SK-N-SH treated with all-trans-retinoic acid at 6 μM for 48 hours (cell line): ENCODE data around the gene ABCB1.

Experiments used
- ATAC-seq: fragments of 200-7000 bp; cut with Tn5 transposase; 3 replicates; pipeline ENCODE4 v1.9.1; 2020; ENCODE audit warnings: mild to moderate bottlenecking, moderate library complexity
- ARNTL ChIP-seq: fragments of 450-650 bp; formaldehyde crosslinking; IDR thresholded peaks from 2 replicates; pipeline ENCODE4 v1.5.0; 2020; ENCODE audit warnings: low read depth, mild to moderate bottlenecking, moderate library complexity, borderline replicate concordance
- BACH2 ChIP-seq: fragments of 250-450 bp; sonication (Bioruptor Pico); IDR thresholded peaks from 2 replicates; pipeline ENCODE4 v1.9.0; 2021; ENCODE audit warnings: mild to moderate bottlenecking, borderline replicate concordance
- CSDC2 ChIP-seq: fragments of 250-450 bp; sonication (Bioruptor Pico); IDR thresholded peaks from 2 replicates; pipeline ENCODE4 v1.5.0; 2020; ENCODE audit warnings: mild to moderate bottlenecking, moderate library complexity
- CSRNP3 ChIP-seq: fragments of 250-450 bp; sonication (Bioruptor Pico); IDR thresholded peaks from 2 replicates; pipeline ENCODE4 v1.5.1; 2021; ENCODE audit warnings: mild to moderate bottlenecking, moderate library complexity
- ESRRG ChIP-seq: fragments of 250-450 bp; sonication (Bioruptor Pico); IDR thresholded peaks from 2 replicates; pipeline ENCODE4 v1.6.1; 2021; ENCODE audit warnings: mild to moderate bottlenecking
- GLIS3 ChIP-seq: fragments of 250-450 bp; sonication (Bioruptor Pico); IDR thresholded peaks from 2 replicates; pipeline ENCODE4 v1.5.0; 2020; ENCODE audit warnings: mild to moderate bottlenecking, moderate library complexity
- ISL1 ChIP-seq: fragments of 250-450 bp; sonication (Bioruptor Pico); IDR thresholded peaks from 2 replicates; pipeline ENCODE4 v2.1.2; 2022; ENCODE audit warnings: mild to moderate bottlenecking, moderate library complexity
- OSR1 ChIP-seq: fragments of 250-450 bp; sonication (Bioruptor Pico); IDR thresholded peaks from 2 replicates; pipeline ENCODE4 v1.8.0; 2022; ENCODE audit warnings: moderate library complexity, mild to moderate bottlenecking, inconsistent platforms
- PATZ1 ChIP-seq: fragments of 250-450 bp; sonication (Bioruptor Pico); IDR thresholded peaks from 2 replicates; pipeline ENCODE4 v1.8.0; 2020; ENCODE audit warnings: mild to moderate bottlenecking, moderate library complexity, borderline replicate concordance
- PPARA ChIP-seq: fragments of 250-450 bp; sonication (Bioruptor Pico); IDR thresholded peaks from 2 replicates; pipeline ENCODE4 v1.5.0; 2020; ENCODE audit warnings: mild to moderate bottlenecking, borderline replicate concordance
- RARB ChIP-seq: fragments of 250-450 bp; sonication (Bioruptor Pico); IDR thresholded peaks from 2 replicates; pipeline ENCODE4 v1.8.0; 2021; ENCODE audit warnings: mild to moderate bottlenecking, moderate library complexity
- SNAI2 ChIP-seq: fragments of 250-450 bp; sonication (Bioruptor Pico); IDR thresholded peaks from 2 replicates; pipeline ENCODE4 v1.5.0; 2020; ENCODE audit warnings: mild to moderate bottlenecking, moderate library complexity
- TOX ChIP-seq: fragments of 250-450 bp; sonication (Bioruptor Pico); IDR thresholded peaks from 2 replicates; pipeline ENCODE4 v1.8.0; 2021; ENCODE audit warnings: mild to moderate bottlenecking, moderate library complexity, borderline replicate concordance
- TSHZ2 ChIP-seq: fragments of 250-450 bp; sonication (Bioruptor Pico); IDR thresholded peaks from 2 replicates; pipeline ENCODE4 v1.5.0; 2020; ENCODE audit warnings: mild to moderate bottlenecking, moderate library complexity
- ZC3H10 ChIP-seq: fragments of 250-450 bp; sonication (Bioruptor Pico); IDR thresholded peaks from 2 replicates; pipeline ENCODE4 v1.5.1; 2021; ENCODE audit warnings: mild to moderate bottlenecking, moderate library complexity
- ZFP3 ChIP-seq: fragments of 250-450 bp; sonication (Bioruptor Pico); IDR thresholded peaks from 2 replicates; pipeline ENCODE4 v1.5.0; 2020; ENCODE audit warnings: mild to moderate bottlenecking, moderate library complexity
- ZFP30 ChIP-seq: fragments of 450-650 bp; formaldehyde crosslinking; IDR thresholded peaks from 2 replicates; pipeline ENCODE4 v1.5.0; 2022; ENCODE audit warnings: mild to moderate bottlenecking, moderate library complexity
- ZNF565 ChIP-seq: fragments of 450-650 bp; formaldehyde crosslinking; conservative IDR thresholded peaks from 2 replicates; pipeline ENCODE4 v1.5.0; 2020; ENCODE audit warnings: low read depth, mild to moderate bottlenecking, moderate library complexity
- ZNF70 ChIP-seq: fragments of 450-650 bp; formaldehyde crosslinking; IDR thresholded peaks from 2 replicates; pipeline ENCODE4 v1.5.0; 2020; ENCODE audit warnings: mild to moderate bottlenecking, moderate library complexity
- ZNF8 ChIP-seq: fragments of 450-650 bp; formaldehyde crosslinking; IDR thresholded peaks from 2 replicates; pipeline ENCODE4 v1.5.0; 2020; ENCODE audit warnings: mild to moderate bottlenecking, moderate library complexity
- TF ChIP-seq, protein P1 (sequence below): fragments of 250-450 bp; sonication (Bioruptor Pico); IDR thresholded peaks from 2 replicates; pipeline ENCODE4 v1.8.0; 2021; ENCODE audit warnings: low read depth, mild to moderate bottlenecking, moderate library complexity, borderline replicate concordance
- TF ChIP-seq, protein P2 (sequence below): fragments of 250-450 bp; sonication (Bioruptor Pico); IDR thresholded peaks from 2 replicates; pipeline ENCODE4 v1.5.1; 2020; ENCODE audit warnings: low read depth, mild to moderate bottlenecking, moderate library complexity

The ABCB1 gene

DNA sequence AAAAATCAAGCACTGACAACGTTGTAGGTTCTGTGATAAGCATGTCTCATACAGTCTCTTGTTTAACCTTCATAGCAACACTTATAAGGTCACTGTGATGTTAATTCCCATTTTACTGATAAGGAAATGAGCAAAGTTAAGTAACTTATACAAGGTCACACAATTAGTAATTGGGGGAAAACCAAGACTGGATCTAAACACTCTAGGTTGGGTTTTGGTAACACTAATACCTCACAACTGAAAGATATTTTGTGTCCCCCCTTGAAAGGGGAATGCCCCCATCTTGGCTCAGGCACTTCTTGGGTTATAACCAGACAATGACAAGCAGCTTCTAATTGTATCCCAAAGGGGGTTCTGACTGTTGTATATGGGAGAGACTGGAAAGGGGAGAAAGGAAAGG is 89.2 kb downstream of the ABCB1 start:
- ATAC-seq, result no peak
- no peak for TF ChIP-seq CSDC2 (CRISPR knock-in tag)
- TF ChIP-seq, protein P1, sequence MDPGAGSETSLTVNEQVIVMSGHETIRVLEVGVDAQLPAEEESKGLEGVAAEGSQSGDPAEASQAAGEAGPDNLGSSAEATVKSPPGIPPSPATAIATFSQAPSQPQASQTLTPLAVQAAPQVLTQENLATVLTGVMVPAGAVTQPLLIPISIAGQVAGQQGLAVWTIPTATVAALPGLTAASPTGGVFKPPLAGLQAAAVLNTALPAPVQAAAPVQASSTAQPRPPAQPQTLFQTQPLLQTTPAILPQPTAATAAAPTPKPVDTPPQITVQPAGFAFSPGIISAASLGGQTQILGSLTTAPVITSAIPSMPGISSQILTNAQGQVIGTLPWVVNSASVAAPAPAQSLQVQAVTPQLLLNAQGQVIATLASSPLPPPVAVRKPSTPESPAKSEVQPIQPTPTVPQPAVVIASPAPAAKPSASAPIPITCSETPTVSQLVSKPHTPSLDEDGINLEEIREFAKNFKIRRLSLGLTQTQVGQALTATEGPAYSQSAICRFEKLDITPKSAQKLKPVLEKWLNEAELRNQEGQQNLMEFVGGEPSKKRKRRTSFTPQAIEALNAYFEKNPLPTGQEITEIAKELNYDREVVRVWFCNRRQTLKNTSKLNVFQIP (CRISPR knock-in tag), result no peak
- no peak for TF ChIP-seq OSR1 (CRISPR knock-in tag)
- no peak for TF ChIP-seq ZNF8 (CRISPR knock-in tag)
- TF ChIP-seq GLIS3 (CRISPR knock-in tag), result no peak
- no peak for TF ChIP-seq ZC3H10 (CRISPR knock-in tag)
- TF ChIP-seq PPARA, result no peak
- no peak for TF ChIP-seq SNAI2 (CRISPR knock-in tag)
- no peak for TF ChIP-seq RARB
- no peak for TF ChIP-seq PATZ1 (CRISPR knock-in tag)
- no peak for TF ChIP-seq ARNTL (CRISPR knock-in tag)
- no peak for TF ChIP-seq ZNF565 (CRISPR knock-in tag)
- TF ChIP-seq BACH2 (CRISPR knock-in tag), result no peak
- no peak for TF ChIP-seq ZNF70 (CRISPR knock-in tag)
- TF ChIP-seq TSHZ2 (CRISPR knock-in tag), result no peak
- TF ChIP-seq ISL1 (CRISPR knock-in tag), result no peak
- TF ChIP-seq ZFP30 (CRISPR knock-in tag), result no peak
- no peak for TF ChIP-seq ESRRG
- TF ChIP-seq CSRNP3 (CRISPR knock-in tag), result no peak
- no peak for TF ChIP-seq ZFP3

- no peak for ATAC-seq
- no peak for TF ChIP-seq PATZ1 (CRISPR knock-in tag)
- TF ChIP-seq ZNF8 (CRISPR knock-in tag), result no peak
- TF ChIP-seq, protein P2, sequence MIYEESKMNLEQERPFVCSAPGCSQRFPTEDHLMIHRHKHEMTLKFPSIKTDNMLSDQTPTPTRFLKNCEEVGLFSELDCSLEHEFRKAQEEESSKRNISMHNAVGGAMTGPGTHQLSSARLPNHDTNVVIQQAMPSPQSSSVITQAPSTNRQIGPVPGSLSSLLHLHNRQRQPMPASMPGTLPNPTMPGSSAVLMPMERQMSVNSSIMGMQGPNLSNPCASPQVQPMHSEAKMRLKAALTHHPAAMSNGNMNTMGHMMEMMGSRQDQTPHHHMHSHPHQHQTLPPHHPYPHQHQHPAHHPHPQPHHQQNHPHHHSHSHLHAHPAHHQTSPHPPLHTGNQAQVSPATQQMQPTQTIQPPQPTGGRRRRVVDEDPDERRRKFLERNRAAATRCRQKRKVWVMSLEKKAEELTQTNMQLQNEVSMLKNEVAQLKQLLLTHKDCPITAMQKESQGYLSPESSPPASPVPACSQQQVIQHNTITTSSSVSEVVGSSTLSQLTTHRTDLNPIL (CRISPR knock-in tag), result no peak
- no peak for TF ChIP-seq RARB
- TF ChIP-seq GLIS3 (CRISPR knock-in tag), result no peak
- no peak for TF ChIP-seq ISL1 (CRISPR knock-in tag)
- no peak for TF ChIP-seq ZC3H10 (CRISPR knock-in tag)
- TF ChIP-seq ZNF70 (CRISPR knock-in tag), result no peak
- no peak for TF ChIP-seq CSDC2 (CRISPR knock-in tag)
- no peak for TF ChIP-seq ZNF565 (CRISPR knock-in tag)
- no peak for TF ChIP-seq TOX (CRISPR knock-in tag)
- no peak for TF ChIP-seq BACH2 (CRISPR knock-in tag)
- TF ChIP-seq ARNTL (CRISPR knock-in tag), result no peak
- TF ChIP-seq ZFP30 (CRISPR knock-in tag), result no peak
Measured at GRCh38 chr7:87510411-87510875, 90.2 kb downstream of the ABCB1 start.
